OCI-LY3 (cell line): ENCODE measurements around the gene GARS1.

Source experiments
- EZH2phosphoT487 ChIP-seq: fragments of 200-600 bp; shearing (Covaris generic); IDR thresholded peaks from 2 replicates; pipeline ENCODE4 v1.6.1; 2018; ENCODE audit warnings: antibody characterized with exemption, mixed run types, low read depth
- TF ChIP-seq, protein P1 (sequence below): fragments of 200-600, 300-600 bp; sonication (generic); IDR thresholded peaks from 2 replicates; pipeline ENCODE4 v1.5.1; 2014; ENCODE audit warnings: antibody characterized with exemption, low read length, low read depth

GRCh38 chr7:30635798-30636197 is 41.1 kb downstream of the GARS1 start:
- TF ChIP-seq, protein P1, sequence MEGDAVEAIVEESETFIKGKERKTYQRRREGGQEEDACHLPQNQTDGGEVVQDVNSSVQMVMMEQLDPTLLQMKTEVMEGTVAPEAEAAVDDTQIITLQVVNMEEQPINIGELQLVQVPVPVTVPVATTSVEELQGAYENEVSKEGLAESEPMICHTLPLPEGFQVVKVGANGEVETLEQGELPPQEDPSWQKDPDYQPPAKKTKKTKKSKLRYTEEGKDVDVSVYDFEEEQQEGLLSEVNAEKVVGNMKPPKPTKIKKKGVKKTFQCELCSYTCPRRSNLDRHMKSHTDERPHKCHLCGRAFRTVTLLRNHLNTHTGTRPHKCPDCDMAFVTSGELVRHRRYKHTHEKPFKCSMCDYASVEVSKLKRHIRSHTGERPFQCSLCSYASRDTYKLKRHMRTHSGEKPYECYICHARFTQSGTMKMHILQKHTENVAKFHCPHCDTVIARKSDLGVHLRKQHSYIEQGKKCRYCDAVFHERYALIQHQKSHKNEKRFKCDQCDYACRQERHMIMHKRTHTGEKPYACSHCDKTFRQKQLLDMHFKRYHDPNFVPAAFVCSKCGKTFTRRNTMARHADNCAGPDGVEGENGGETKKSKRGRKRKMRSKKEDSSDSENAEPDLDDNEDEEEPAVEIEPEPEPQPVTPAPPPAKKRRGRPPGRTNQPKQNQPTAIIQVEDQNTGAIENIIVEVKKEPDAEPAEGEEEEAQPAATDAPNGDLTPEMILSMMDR = no peak
- no peak for TF ChIP-seq EZH2phosphoT487
